ENCODE data around the gene SAMD13. TPM values are rescaled to one million over a fixed set of nuclear protein-coding genes. Genes with fewer than 3 reads are reported as not detected.

SAMD13 gene
- total RNA-seq, 1 donor from 2014 or later = 0.73 TPM

- DNase-seq = no peak
- intact Hi-C loops (cut with DNase I) = no loop called here
- no peak for ATAC-seq (ENCODE audit: poor library complexity)
These were observed 62.1 kb downstream of the SAMD13 start for GRCh38 chr1:84363622-84364021.

- DNase-seq (no peak), ATAC-seq (ENCODE audit: poor library complexity) (no peak)
- intact Hi-C loops (cut with DNase I) = no loop called here
These were observed 64.0 kb downstream of the SAMD13 start for GRCh38 chr1:84365225-84366221.

- DNase-seq (no peak), ATAC-seq (ENCODE audit: poor library complexity) (no peak)
- intact Hi-C loops (cut with DNase I) = no loop called here
These were observed 65.3 kb downstream of the SAMD13 start for GRCh38 chr1:84366786-84367185.

- intact Hi-C loops (cut with DNase I) = no loop called here
- DNase-seq (no peak), ATAC-seq (ENCODE audit: poor library complexity) (no peak)
These were observed 65.7 kb downstream of the SAMD13 start for GRCh38 chr1:84367219-84367618.

- no peak for DNase-seq
- intact Hi-C loops (cut with DNase I) = no loop called here
- no peak for ATAC-seq (ENCODE audit: poor library complexity)
These were observed 66.9 kb downstream of the SAMD13 start for GRCh38 chr1:84368441-84368840.

GRCh38 chr1:84370266-84370665, 68.8 kb downstream of the SAMD13 start:
- intact Hi-C loops (cut with DNase I) = no loop called here
- DNase-seq (no peak), ATAC-seq (ENCODE audit: poor library complexity) (no peak)

- intact Hi-C loops (cut with DNase I) = no loop called here
These were observed 69.4 kb downstream of the SAMD13 start for GRCh38 chr1:84370831-84371394.

GRCh38 chr1:84373436-84374141, 72.1 kb downstream of the SAMD13 start:
- intact Hi-C loops (cut with DNase I) = no loop called here
- DNase-seq (no peak), ATAC-seq (ENCODE audit: poor library complexity) (no peak)

More at GRCh38 chr1:84370831-84371394, 69.4 kb downstream of the SAMD13 start:
- ATAC-seq (ENCODE audit: poor library complexity) (no peak), DNase-seq (no peak)

GRCh38 chr1:84374991-84375696, 73.6 kb downstream of the SAMD13 start:
- ATAC-seq (ENCODE audit: poor library complexity) (peak; percentile 64), DNase-seq (no peak)
- intact Hi-C loops (cut with DNase I) = no loop called here

- intact Hi-C loops (cut with DNase I) = no loop called here
- no peak for DNase-seq
- ATAC-seq (ENCODE audit: poor library complexity) = no peak
These were observed 74.7 kb downstream of the SAMD13 start for GRCh38 chr1:84376000-84376910.

GRCh38 chr1:84377480-84378095, 76.1 kb downstream of the SAMD13 start:
- intact Hi-C loops (cut with DNase I) = no loop called here
- ATAC-seq (ENCODE audit: poor library complexity) = peak; percentile 62
- no peak for DNase-seq

- ATAC-seq (ENCODE audit: poor library complexity) = no peak
- intact Hi-C loops (cut with DNase I) = no loop called here
These were observed 77.8 kb downstream of the SAMD13 start for GRCh38 chr1:84379138-84379916.

GRCh38 chr1:84379917-84380180, 78.3 kb downstream of the SAMD13 start:
- ATAC-seq (ENCODE audit: poor library complexity) = no peak
- intact Hi-C loops (cut with DNase I) = no loop called here
- no peak for DNase-seq

More at GRCh38 chr1:84379138-84379916, 77.8 kb downstream of the SAMD13 start:
- DNase-seq = no peak

GRCh38 chr1:84382127-84382526, 80.6 kb downstream of the SAMD13 start:
- ATAC-seq (ENCODE audit: poor library complexity) (no peak), DNase-seq (no peak)
- intact Hi-C loops (cut with DNase I) = no loop called here

- ATAC-seq (ENCODE audit: poor library complexity) = no peak
- no peak for DNase-seq
- intact Hi-C loops (cut with DNase I) = no loop called here
These were observed 83.8 kb downstream of the SAMD13 start for GRCh38 chr1:84385347-84385746.

GRCh38 chr1:84386716-84387479, 85.4 kb downstream of the SAMD13 start:
- no peak for DNase-seq
- ATAC-seq (ENCODE audit: poor library complexity) = no peak
- intact Hi-C loops (cut with DNase I) = no loop called here
